Psoas muscle (tissue), 8 donors: ENCODE measurements around the gene DHRS12. TPM values are rescaled to one million over a fixed set of nuclear protein-coding genes. Genes with fewer than 3 reads are reported as not detected.

ENCODE experiments used
- ATAC-seq, 4 donors: fragments of 200-7000 bp; cut with Tn5 transposase; one replicate each; pipeline ENCODE4 v1.9.1; 2020; ENCODE audit warnings: moderate library complexity in 3 of 4, mild to moderate bottlenecking in 2 of 4
- DNase-seq, 2 donors: peaks; one replicate each; pipeline ENCODE4 v3.0.0-alpha.2; 2020
- H3K27ac ChIP-seq: fragments of 200-600 bp; one replicate; pipeline ENCODE4 v1.8.0; 2022
- H3K27me3 ChIP-seq, 3 donors: fragments of 200-600 bp in 1 of 3; one replicate each; pipeline versions ENCODE4 v1.6.1 to v1.8.0; 2013 to 2022; ENCODE audit warnings: low read length in 2 of 3, mild to moderate bottlenecking in 2 of 3, moderate library complexity in 1 of 3; ENCODE audit not compliant: insufficient read depth in 3 of 3
- H3K36me3 ChIP-seq, 2 donors: fragments of 200-600 bp in 1 of 2; one replicate each; pipeline versions ENCODE4 v1.6.1 to v1.8.0; 2013 to 2022; ENCODE audit warnings: low read depth in 1 of 2, mild to moderate bottlenecking in 1 of 2, moderate library complexity in 1 of 2; ENCODE audit not compliant: insufficient read depth in 1 of 2
- H3K4me1 ChIP-seq: fragments of 200-600 bp; one replicate; pipeline ENCODE4 v1.8.0; 2022
- H3K4me3 ChIP-seq: fragments of 200-600 bp; one replicate; pipeline ENCODE4 v1.8.0; 2022; ENCODE audit warnings: mild to moderate bottlenecking
- H3K9me3 ChIP-seq: fragments of 200-600 bp; one replicate; pipeline ENCODE4 v1.8.0; 2022
- WGBS, 3 donors: extraction: QIAGEN DNeasy Blood & Tissue Kit; methylation state at CpG; one replicate each; pipeline versions ENCODE4 v1.1.6 to v1.1.7; 2013; 5-methylcytosine and 5-hydroxymethylcytosine counted together
- intact Hi-C, 2 donors: fragments of 100-400 bp; cut with DNase I; formaldehyde crosslinking; loops; one replicate each; pipeline versions ENCODE4 v1.11.0 to v1.14.2; 2022
- polyA plus RNA-seq, 3 donors: library from polyadenylated mRNA; stranded (reverse); fragments of 200-250 nt; gene quantifications; one replicate each; pipeline ENCODE4 v1.2.3, GENCODE V29; 2013
- total RNA-seq, 4 donors: library from RNA; stranded (reverse); fragmentation: NEBNext Ultra II Directional in 2 of 4; extraction: Animal tissue kit (Norgen Biotek cat#: 25700) in 2 of 4; gene quantifications; one replicate each; pipeline versions ENCODE4 v1.2.1 to v1.2.4, GENCODE V29; 2021 to 2023
- TF ChIP-seq, protein P1 (sequence below): fragments of 200-600 bp; IDR thresholded peaks from one replicate; pipeline ENCODE4 v1.8.0; 2022; ENCODE audit warnings: antibody characterized with exemption
- donor health status: healthy with polysubstance abuse.
- donor health status: DM: no; HTN: no; CAD: no; lungs with moderate emphysema.
- donor health status: Bipolar disorder and iron deficiency.
- donor health status: healthy.
- donor health status: DM: yes; HTN: yes; CAD: no.
- donor health status: DM: no; HTN: no; CAD: no.
- donor health status: DM: no; HTN: no; CAD: no.
- donor health status: DM: yes; HTN: yes; CAD: no.

The DHRS12 gene
- total and polyA plus RNA-seq, 7 donors: 3.4 to 10.1 (median 4.9) TPM

DNA sequence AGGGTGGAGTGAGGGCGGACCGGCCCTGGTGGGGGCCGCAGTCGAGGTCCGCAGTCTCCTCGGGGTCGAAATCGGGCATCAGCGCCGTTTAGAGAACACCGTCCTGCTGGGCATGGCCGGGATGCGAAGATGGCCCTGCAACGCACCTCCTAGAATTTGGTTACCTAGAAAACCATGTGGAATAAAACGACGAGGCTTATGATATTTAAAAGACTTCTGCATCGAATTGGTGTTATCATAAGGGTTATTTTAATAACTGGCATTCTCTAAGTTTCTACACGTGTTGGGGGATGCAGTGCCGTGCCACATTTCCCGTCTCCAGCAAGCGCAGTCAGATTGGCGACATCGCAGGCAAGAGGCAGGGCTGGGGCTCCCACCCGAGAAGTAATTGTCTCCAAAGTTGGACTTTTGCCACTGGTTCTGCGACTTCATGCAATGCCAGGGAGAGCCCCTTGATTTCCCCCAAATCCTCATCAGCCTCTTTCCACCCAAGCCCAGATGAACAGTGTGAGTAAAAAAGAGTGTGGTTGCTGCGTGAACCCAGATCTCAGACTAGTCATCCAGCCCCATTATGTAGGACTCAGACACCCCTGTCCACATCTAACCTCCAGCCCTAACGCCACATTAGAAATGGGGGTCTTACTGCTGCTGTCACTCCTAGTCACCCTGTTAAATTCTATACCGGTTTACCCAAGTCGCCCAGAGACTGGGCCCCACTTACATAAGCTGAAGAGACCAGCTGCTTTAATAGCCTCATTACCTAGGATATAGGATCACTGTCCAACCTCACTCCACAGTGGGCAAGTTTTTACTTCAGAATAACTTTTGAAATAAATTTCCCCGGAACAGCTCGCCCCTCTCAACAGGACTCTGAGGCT, 571 bp upstream of the DHRS12 start:
- Histone ChIP-seq H3K9me3 (no peaks in the 10 kb centered on the region), H3K27me3 (no peaks in the 10 kb centered on the region), H3K4me3 (peak overlapping the region; percentile 95), H3K27ac (peak overlapping the region; percentile 100), H3K4me1 (peaks cover 26% of the 10 kb centered on the region), H3K36me3 (no peaks in the 10 kb centered on the region)
- ATAC-seq (peak in 1 of 4 donors; percentile 10), DNase-seq (peak in 1 of 2 donors; percentile 65)
- TF ChIP-seq, protein P1, sequence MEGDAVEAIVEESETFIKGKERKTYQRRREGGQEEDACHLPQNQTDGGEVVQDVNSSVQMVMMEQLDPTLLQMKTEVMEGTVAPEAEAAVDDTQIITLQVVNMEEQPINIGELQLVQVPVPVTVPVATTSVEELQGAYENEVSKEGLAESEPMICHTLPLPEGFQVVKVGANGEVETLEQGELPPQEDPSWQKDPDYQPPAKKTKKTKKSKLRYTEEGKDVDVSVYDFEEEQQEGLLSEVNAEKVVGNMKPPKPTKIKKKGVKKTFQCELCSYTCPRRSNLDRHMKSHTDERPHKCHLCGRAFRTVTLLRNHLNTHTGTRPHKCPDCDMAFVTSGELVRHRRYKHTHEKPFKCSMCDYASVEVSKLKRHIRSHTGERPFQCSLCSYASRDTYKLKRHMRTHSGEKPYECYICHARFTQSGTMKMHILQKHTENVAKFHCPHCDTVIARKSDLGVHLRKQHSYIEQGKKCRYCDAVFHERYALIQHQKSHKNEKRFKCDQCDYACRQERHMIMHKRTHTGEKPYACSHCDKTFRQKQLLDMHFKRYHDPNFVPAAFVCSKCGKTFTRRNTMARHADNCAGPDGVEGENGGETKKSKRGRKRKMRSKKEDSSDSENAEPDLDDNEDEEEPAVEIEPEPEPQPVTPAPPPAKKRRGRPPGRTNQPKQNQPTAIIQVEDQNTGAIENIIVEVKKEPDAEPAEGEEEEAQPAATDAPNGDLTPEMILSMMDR: no peak
- intact Hi-C loops: loop anchor here (2.0 to 10.0 kb wide), 5 partner anchors 220 to 850 kb away; partner anchors contain the start of genes INTS6 (in 2 of the 2), WDFY2 (in 2 of the 2) and SUGT1 (in 1 of the 2)
- WGBS, 3 donors: 11 to 16% (median 11%) methylated on average over 31 of the region's 31 CpGs

- H3K4me1 ChIP-seq: peaks cover 26% of the 10 kb centered on the region
- WGBS, 3 donors: 48 to 52% (median 50%) methylated on average over 9 of the region's 9 CpGs
- peak overlapping the region; percentile 100 for H3K27ac ChIP-seq
- ATAC-seq: no peak
- no peak for DNase-seq
- H3K27me3 ChIP-seq: no peaks in the 10 kb centered on the region
- peak overlapping the region; percentile 95 for H3K4me3 ChIP-seq
- H3K9me3 ChIP-seq: no peaks in the 10 kb centered on the region
- intact Hi-C loops: loop anchor here (5.0 to 10.0 kb wide), 4 partner anchors 221 to 852 kb away; partner anchors contain the start of genes INTS6 (in 2 of the 2), SUGT1 (in 1 of the 2) and WDFY2 (in 1 of the 2)
- H3K36me3 ChIP-seq: peaks cover 0 to 8% of the 10 kb centered on the region in 2 donors
- TF ChIP-seq, protein P1: no peak
These were observed 1.1 kb downstream of the DHRS12 start for GRCh38 chr13:51802631-51803418.

GRCh38 chr13:51801631-51802099, 2.3 kb downstream of the DHRS12 start:
- H3K4me1 ChIP-seq: peaks cover 26% of the 10 kb centered on the region
- no peak for ATAC-seq

GRCh38 chr13:51800486-51800885, 3.5 kb downstream of the DHRS12 start:
- WGBS, 3 donors: 30 to 45% (median 34%) methylated on average over 5 of the region's 5 CpGs
- ATAC-seq (no peak), DNase-seq (peak in 1 of 2 donors; percentile 63)
- H3K4me3 ChIP-seq: no peak overlapping the region
- H3K27me3 ChIP-seq: no peaks in the 10 kb centered on the region
- TF ChIP-seq, protein P1: no peak
- intact Hi-C loops: loop anchor here (5.0 to 10.0 kb wide), 4 partner anchors 218 to 854 kb away; partner anchors contain the start of genes INTS6 (in 2 of the 2), SUGT1 (in 1 of the 2) and WDFY2 (in 1 of the 2)
- no peak overlapping the region for H3K27ac ChIP-seq
- peaks cover 26% of the 10 kb centered on the region for H3K4me1 ChIP-seq
- no peaks in the 10 kb centered on the region for H3K9me3 ChIP-seq
- peaks cover 0 to 30% of the 10 kb centered on the region in 2 donors for H3K36me3 ChIP-seq

More at GRCh38 chr13:51801631-51802099, 2.3 kb downstream of the DHRS12 start:
- Histone ChIP-seq H3K27me3 (no peaks in the 10 kb centered on the region), H3K4me3 (no peak overlapping the region), H3K27ac (peak overlapping the region; percentile 71), H3K9me3 (no peaks in the 10 kb centered on the region), H3K36me3 (peaks cover 0 to 20% of the 10 kb centered on the region in 2 donors)
- TF ChIP-seq, protein P1: no peak
- 23 to 35% (median 26%) methylated on average over 7 of the region's 7 CpGs for WGBS, 3 donors
- intact Hi-C loops: loop anchor here (5.0 to 10.0 kb wide), 4 partner anchors 219 to 853 kb away; partner anchors contain the start of genes INTS6 (in 2 of the 2), SUGT1 (in 1 of the 2) and WDFY2 (in 1 of the 2)
- DNase-seq: peak; percentile 72 to 76
